Uterus (tissue), 4 donors: ENCODE measurements around the gene PPP4R4. TPM values are rescaled to one million over a fixed set of nuclear protein-coding genes. Genes with fewer than 3 reads are reported as not detected.

Experiments
- DNase-seq, 2 donors: peaks; one replicate each; pipeline ENCODE4 v3.0.0-alpha.2; 2019 to 2020
- H3K27ac ChIP-seq, 2 donors: fragments of 200-600 bp; sonication (generic); 1 replicate in 1 of 2; 2 replicates in 1 of 2; pipeline ENCODE4 v1.5.1; 2016 to 2018
- H3K27me3 ChIP-seq, 2 donors: fragments of 200-600 bp; sonication (generic); one replicate each; pipeline ENCODE4 v1.5.1; 2018 to 2019; ENCODE audit warnings: control low read depth in 1 of 2
- H3K36me3 ChIP-seq, 2 donors: fragments of 200-600 bp; sonication (generic); one replicate each; pipeline ENCODE4 v1.5.1; 2019; ENCODE audit warnings: control low read depth in 1 of 2
- H3K4me1 ChIP-seq, 2 donors: fragments of 200-600 bp; sonication (generic); one replicate each; pipeline ENCODE4 v1.5.1; 2018 to 2019; ENCODE audit warnings: control low read depth in 1 of 2
- H3K4me3 ChIP-seq, 2 donors: fragments of 200-600 bp; sonication (generic); 1 replicate in 1 of 2; 2 replicates in 1 of 2; pipeline ENCODE4 v1.5.1; 2018 to 2019; ENCODE audit warnings: mild to moderate bottlenecking in 1 of 2
- H3K9me3 ChIP-seq, 2 donors: fragments of 200-600 bp; sonication (generic); one replicate each; pipeline ENCODE4 v1.5.1; 2019; ENCODE audit warnings: control low read depth in 1 of 2
- CTCF ChIP-seq, 4 experiments: fragments of 200-600 bp in 2 of 4; fragments of 450-650 bp in 2 of 4; sonication (generic) in 2 of 4; IDR thresholded peaks; one replicate each; pipeline ENCODE4 v1.5.1; 2016 to 2019; ENCODE audit warnings: antibody characterized with exemption in 4 of 4, mild to moderate bottlenecking in 2 of 4, moderate library complexity in 1 of 4
- POLR2A ChIP-seq, 2 donors: fragments of 450-650 bp; IDR thresholded peaks; one replicate each; pipeline ENCODE4 v1.6.1; 2016; ENCODE audit warnings: antibody characterized with exemption in 2 of 2, mild to moderate bottlenecking in 1 of 2, moderate library complexity in 1 of 2
- intact Hi-C: fragments of 100-400 bp; cut with DNase I; formaldehyde crosslinking; loops from one replicate; pipeline ENCODE4 v1.15.1; 2023; ENCODE audit warnings: low total_unique reads
- total RNA-seq, 4 donors: library from RNA; depleted of rRNA in 3 of 4; stranded (reverse); fragments of >200 nt in 3 of 4; gene quantifications; one replicate each; pipeline versions ENCODE4 v1.1.0 to v1.2.4, GENCODE V29; 2014 to 2023
- donor health status: DM: yes; HTN: yes; CAD: no.

The PPP4R4 gene
- total RNA-seq, 4 donors from 2014 or later, result 0.59 to 4.1 (median 2.0) TPM

DNA sequence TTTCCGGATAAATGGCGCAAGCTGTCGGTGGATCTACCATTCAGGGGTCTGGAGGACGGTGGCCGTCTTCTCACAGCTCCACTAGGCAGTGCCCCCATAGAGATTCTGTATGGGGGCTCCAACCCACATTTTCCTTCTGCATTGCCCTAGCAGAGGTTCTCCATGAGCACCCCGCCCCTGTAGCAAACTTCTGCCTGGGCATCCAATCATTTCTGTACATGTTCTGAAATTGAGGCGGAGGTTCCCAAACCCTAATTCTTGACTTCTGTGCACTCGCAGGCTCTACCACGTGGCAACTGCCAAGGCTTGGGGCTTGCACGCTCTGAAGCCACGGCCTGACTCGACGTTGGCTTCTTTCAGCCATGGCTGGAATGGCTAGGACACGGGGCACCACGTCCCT is 124.0 kb downstream of the PPP4R4 start:
- TF ChIP-seq CTCF (IDR thresholded peaks at IDR 0.05) (no peak), POLR2A (IDR thresholded peaks at IDR 0.05) (no peak)
- intact Hi-C loops, result no loop called here
- H3K4me3 ChIP-seq, result no peak overlapping the region
- no peaks in the 10 kb centered on the region for H3K9me3 ChIP-seq
- no peak overlapping the region for H3K27ac ChIP-seq
- no peaks in the 10 kb centered on the region for H3K36me3 ChIP-seq
- H3K4me1 ChIP-seq, result no peaks in the 10 kb centered on the region
- no peaks in the 10 kb centered on the region for H3K27me3 ChIP-seq
- DNase-seq, result no peak

DNA sequence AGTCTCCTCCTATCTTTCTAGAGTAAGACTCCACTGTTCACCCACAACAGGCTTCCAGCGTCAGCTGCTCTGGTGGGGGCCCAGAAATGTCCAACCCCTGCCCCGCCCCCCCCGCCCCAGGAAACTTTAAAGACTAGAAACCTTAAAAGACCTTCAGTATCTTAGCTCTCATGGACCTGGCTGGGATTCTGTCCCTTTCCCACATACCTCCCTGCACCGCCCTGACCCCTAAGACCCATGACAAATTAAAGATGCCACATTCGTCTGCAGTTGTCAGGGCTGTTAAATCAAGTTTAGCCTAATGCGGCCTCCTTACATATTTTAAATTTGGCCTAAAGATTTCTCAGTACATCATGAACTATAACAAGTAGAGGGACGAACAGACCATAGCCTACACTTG is 129.0 kb downstream of the PPP4R4 start:
- TF ChIP-seq CTCF (IDR thresholded peaks at IDR 0.05) (no peak), POLR2A (IDR thresholded peaks at IDR 0.05) (no peak)
- intact Hi-C loops, result no loop called here
- H3K4me1 ChIP-seq, result no peaks in the 10 kb centered on the region
- H3K36me3 ChIP-seq, result no peaks in the 10 kb centered on the region
- no peak overlapping the region for H3K4me3 ChIP-seq
- no peaks in the 10 kb centered on the region for H3K27me3 ChIP-seq
- no peak overlapping the region for H3K27ac ChIP-seq
- H3K9me3 ChIP-seq, result no peaks in the 10 kb centered on the region
- no peak for DNase-seq

GRCh38 chr14:94304243-94304642 is 130.1 kb downstream of the PPP4R4 start:
- TF ChIP-seq CTCF (IDR thresholded peaks at IDR 0.05) (no peak), POLR2A (IDR thresholded peaks at IDR 0.05) (no peak)
- no peak overlapping the region for H3K27ac ChIP-seq
- H3K36me3 ChIP-seq, result no peaks in the 10 kb centered on the region
- no peak overlapping the region for H3K4me3 ChIP-seq
- no peaks in the 10 kb centered on the region for H3K9me3 ChIP-seq
- no peaks in the 10 kb centered on the region for H3K27me3 ChIP-seq
- intact Hi-C loops, result no loop called here
- DNase-seq, result no peak
- H3K4me1 ChIP-seq, result no peaks in the 10 kb centered on the region

DNA sequence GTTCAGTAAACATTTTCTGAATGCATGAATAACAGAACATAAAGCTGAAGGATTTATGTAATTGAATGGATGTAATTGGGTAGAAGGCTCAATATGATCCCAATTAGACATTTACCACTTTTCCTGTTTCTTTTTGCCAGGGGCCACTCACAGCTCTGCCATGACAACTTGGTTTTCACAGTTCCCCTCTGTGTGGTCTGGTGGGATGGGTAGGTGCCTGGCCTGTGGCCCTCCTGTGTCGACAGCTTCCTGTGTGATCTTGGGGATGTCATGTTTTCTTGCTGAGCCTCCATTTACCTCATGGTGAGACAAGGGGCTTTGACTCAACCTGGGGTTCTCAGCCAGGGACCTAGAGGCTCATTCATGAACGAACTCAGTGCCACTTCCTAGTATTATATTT is 131.5 kb downstream of the PPP4R4 start:
- H3K27me3 ChIP-seq, result no peaks in the 10 kb centered on the region
- no peak overlapping the region for H3K27ac ChIP-seq
- H3K36me3 ChIP-seq, result no peaks in the 10 kb centered on the region
- no peak overlapping the region for H3K4me3 ChIP-seq
- TF ChIP-seq POLR2A (IDR thresholded peaks at IDR 0.05), result no peak
- no peak for TF ChIP-seq CTCF (IDR thresholded peaks at IDR 0.05)
- no peaks in the 10 kb centered on the region for H3K4me1 ChIP-seq
- no peaks in the 10 kb centered on the region for H3K9me3 ChIP-seq
- no peak for DNase-seq
- intact Hi-C loops, result no loop called here

GRCh38 chr14:94306047-94306978 is 132.2 kb downstream of the PPP4R4 start:
- Histone ChIP-seq H3K27ac (no peak overlapping the region), H3K4me1 (no peaks in the 10 kb centered on the region), H3K27me3 (no peaks in the 10 kb centered on the region), H3K36me3 (no peaks in the 10 kb centered on the region), H3K9me3 (no peaks in the 10 kb centered on the region), H3K4me3 (no peak overlapping the region)
- intact Hi-C loops, result no loop called here
- no peak for DNase-seq
- no peak for TF ChIP-seq POLR2A (IDR thresholded peaks at IDR 0.05)
- TF ChIP-seq CTCF (IDR thresholded peaks at IDR 0.05), result no peak
